WTC11 (cell line): ENCODE data around the gene LONP2. TPM values are rescaled to one million over a fixed set of nuclear protein-coding genes. Genes with fewer than 3 reads are reported as not detected.
A peak's percentile ranks its signal among the peaks of the same experiment; 100 is the strongest.

Experiments used
- ATAC-seq: fragments of 200-7000 bp; cut with Tn5 transposase; 2 replicates; pipeline ENCODE4 v1.10.0; 2021; ENCODE audit warnings: mild to moderate bottlenecking, moderate library complexity
- CTCF ChIA-PET: fragments of 300-600 bp; sonication (Branson Sonifier 250); formaldehyde crosslinking; loops from one replicate; lab custom pipeline; 2021; ENCODE audit warnings: antibody characterized with exemption; lab: Charles Lee
- POLR2A ChIA-PET: fragments of 350-600 bp; sonication (Branson Sonifier 250); formaldehyde crosslinking; loops from one replicate; lab custom pipeline; 2021; ENCODE audit warnings: antibody characterized with exemption; lab: Charles Lee
- DNase-seq: peaks from one replicate; pipeline ENCODE4 v3.0.0; 2021; ENCODE audit warnings: low spot score
- H3K27ac Mint-ChIP-seq: 2 replicates; pipeline ENCODE4 v1.8.0; 2021; ENCODE audit warnings: mixed read lengths
- H3K27me3 Mint-ChIP-seq: 2 replicates; pipeline ENCODE4 v1.8.0; 2021; ENCODE audit warnings: low read depth, mild to moderate bottlenecking, moderate library complexity, mixed read lengths
- H3K36me3 Mint-ChIP-seq: 2 replicates; pipeline ENCODE4 v1.8.0; 2021; ENCODE audit warnings: mixed read lengths
- H3K4me1 Mint-ChIP-seq: 2 replicates; pipeline ENCODE4 v1.8.0; 2022; ENCODE audit warnings: mixed read lengths
- H3K4me3 Mint-ChIP-seq: 2 replicates; pipeline ENCODE4 v1.8.0; 2021; ENCODE audit warnings: mild to moderate bottlenecking, moderate library complexity, mixed read lengths
- H3K9me3 Mint-ChIP-seq: 2 replicates; pipeline ENCODE4 v1.8.0; 2021; ENCODE audit warnings: mixed read lengths
- AR ChIP-seq: fragments of 250-450 bp; sonication (Bioruptor Pico); IDR thresholded peaks from 2 replicates; pipeline ENCODE4 v1.9.0; 2021; ENCODE audit warnings: mild to moderate bottlenecking
- CREB1 ChIP-seq: sonication (generic); formaldehyde crosslinking; IDR thresholded peaks from 2 replicates; pipeline ENCODE4 v1.8.0; 2023; ENCODE audit warnings: mild to moderate bottlenecking, missing genetic modification reagents
- CREM ChIP-seq: sonication (generic); formaldehyde crosslinking; IDR thresholded peaks from 2 replicates; pipeline ENCODE4 v1.8.1; 2022; ENCODE audit warnings: mild to moderate bottlenecking, missing genetic modification reagents, moderate library complexity
- ELF4 ChIP-seq: sonication (generic); formaldehyde crosslinking; IDR thresholded peaks from 2 replicates; pipeline ENCODE4 v1.8.1; 2022; ENCODE audit warnings: low read depth, mild to moderate bottlenecking, moderate library complexity, missing genetic modification reagents
- ERG ChIP-seq: fragments of 250-450 bp; sonication (Bioruptor Pico); IDR thresholded peaks from 2 replicates; pipeline ENCODE4 v1.8.0; 2021; ENCODE audit warnings: mild to moderate bottlenecking
- GABPB1 ChIP-seq: sonication (generic); formaldehyde crosslinking; IDR thresholded peaks from 2 replicates; pipeline ENCODE4 v1.8.1; 2023; ENCODE audit warnings: mild to moderate bottlenecking, missing genetic modification reagents
- GRHL2 ChIP-seq: fragments of 250-450 bp; sonication (Bioruptor Pico); IDR thresholded peaks from 2 replicates; pipeline ENCODE4 v1.8.0; 2022; ENCODE audit warnings: mild to moderate bottlenecking, moderate library complexity; ENCODE audit not compliant: insufficient replicate concordance, severe bottlenecking
- GTF2I ChIP-seq: fragments of 250-450 bp; sonication (Bioruptor Pico); conservative IDR thresholded peaks from 2 replicates; pipeline ENCODE4 v1.4.0; 2021; ENCODE audit warnings: mild to moderate bottlenecking
- IRF2 ChIP-seq: sonication (generic); formaldehyde crosslinking; IDR thresholded peaks from 2 replicates; pipeline ENCODE4 v1.8.0; 2022; ENCODE audit warnings: low read depth, missing genetic modification reagents, borderline replicate concordance
- KAT7 ChIP-seq: sonication (generic); formaldehyde crosslinking; IDR thresholded peaks from 2 replicates; pipeline ENCODE4 v1.8.1; 2023; ENCODE audit warnings: missing genetic modification reagents, mild to moderate bottlenecking, borderline replicate concordance
- NR2C2 ChIP-seq: sonication (generic); formaldehyde crosslinking; IDR thresholded peaks from 2 replicates; pipeline ENCODE4 v1.8.0; 2022; ENCODE audit warnings: mild to moderate bottlenecking, missing genetic modification reagents
- PRRX2 ChIP-seq: fragments of 250-450 bp; sonication (Bioruptor Pico); IDR thresholded peaks from 2 replicates; pipeline ENCODE4 v1.8.0; 2021; ENCODE audit warnings: mild to moderate bottlenecking
- RELA ChIP-seq: sonication (generic); formaldehyde crosslinking; IDR thresholded peaks from 2 replicates; pipeline ENCODE4 v1.8.1; 2022; ENCODE audit warnings: missing genetic modification reagents, mild to moderate bottlenecking, borderline replicate concordance
- SOX15 ChIP-seq: fragments of 250-450 bp; sonication (Bioruptor Pico); IDR thresholded peaks from 2 replicates; pipeline ENCODE4 v1.9.0; 2021; ENCODE audit warnings: mild to moderate bottlenecking
- SP1 ChIP-seq: sonication (generic); formaldehyde crosslinking; conservative IDR thresholded peaks from 2 replicates; pipeline ENCODE4 v1.8.1; 2022; ENCODE audit warnings: missing genetic modification reagents
- TCF7 ChIP-seq: sonication (generic); formaldehyde crosslinking; IDR thresholded peaks from 2 replicates; pipeline ENCODE4 v1.8.0; 2022; ENCODE audit warnings: mild to moderate bottlenecking, low read depth, missing genetic modification reagents, moderate library complexity
- TEAD1 ChIP-seq: sonication (generic); formaldehyde crosslinking; IDR thresholded peaks from 2 replicates; pipeline ENCODE4 v1.8.0; 2022; ENCODE audit warnings: mild to moderate bottlenecking, missing genetic modification reagents
- USF2 ChIP-seq: sonication (generic); formaldehyde crosslinking; IDR thresholded peaks from 2 replicates; pipeline ENCODE4 v1.8.1; 2023; ENCODE audit warnings: mild to moderate bottlenecking, missing genetic modification reagents, moderate library complexity
- ZBTB43 ChIP-seq: sonication (generic); formaldehyde crosslinking; IDR thresholded peaks from 2 replicates; pipeline ENCODE4 v1.8.1; 2023; ENCODE audit warnings: mild to moderate bottlenecking, missing genetic modification reagents
- ZNF121 ChIP-seq: sonication (generic); formaldehyde crosslinking; IDR thresholded peaks from 2 replicates; pipeline ENCODE4 v1.8.0; 2023; ENCODE audit warnings: missing genetic modification reagents
- ZNF423 ChIP-seq: fragments of 250-450 bp; sonication (Bioruptor Pico); IDR thresholded peaks from 2 replicates; pipeline ENCODE4 v2.1.2; 2022; ENCODE audit warnings: mild to moderate bottlenecking, moderate library complexity
- total RNA-seq: library from RNA; stranded (reverse); gene quantifications from 3 replicates; pipeline ENCODE4 v1.2.3, GENCODE V29; 2021

Gene LONP2
- total RNA-seq, 1 experiment from 2014 or later: 28.4 TPM

- Mint-ChIP-seq H3K9me3 (no peaks in the 10 kb centered on the region), H3K4me1 (peaks cover 28% of the 10 kb centered on the region), H3K4me3 (0 out of 2 replicates have a peak overlapping the region, but pooled peaks have one; percentile 16), H3K27me3 (no peaks in the 10 kb centered on the region), H3K36me3 (0 out of 2 replicates have a peak, but pooled peaks cover 2% of the 10 kb centered on the region), H3K27ac (no peak overlapping the region)
- TF ChIP-seq ZBTB43 (CRISPR knock-in tag) (no peak), CREB1 (CRISPR knock-in tag) (no peak), USF2 (no peak), SOX15 (CRISPR knock-in tag) (no peak), CREM (CRISPR knock-in tag) (no peak), ELF4 (CRISPR knock-in tag) (no peak)
- ChIA-PET POLR2A (no interaction called here), CTCF (interaction anchor here (1.3 kb wide), 1 partner anchor 236 kb away, joined by 3 read pairs; no protein-coding TSS in a partner anchor)
- DNase-seq: no peak
- no peak for ATAC-seq
Measured at GRCh38 chr16:48386559-48387312, 142.6 kb downstream of the LONP2 start.

GRCh38 chr16:48392407-48392806 lies 148.3 kb downstream of the LONP2 start:
- TF ChIP-seq IRF2 (CRISPR knock-in tag): no peak
- TF ChIP-seq NR2C2 (CRISPR knock-in tag): no peak
- no peak for TF ChIP-seq ZNF121 (CRISPR knock-in tag)
- no peak for TF ChIP-seq ZNF423 (CRISPR knock-in tag)
- Mint-ChIP-seq H3K9me3 (0 out of 2 replicates have a peak, but pooled peaks cover 4% of the 10 kb centered on the region), H3K36me3 (no peaks in the 10 kb centered on the region), H3K4me1 (peaks cover 8% of the 10 kb centered on the region), H3K4me3 (no peak overlapping the region), H3K27me3 (no peaks in the 10 kb centered on the region), H3K27ac (no peak overlapping the region)
- ATAC-seq (no peak), DNase-seq (no peak)
- POLR2A ChIA-PET: no interaction called here
- CTCF ChIA-PET: no interaction called here

- ATAC-seq (no peak), DNase-seq (no peak)
- Mint-ChIP-seq H3K4me1 (peaks cover 4% of the 10 kb centered on the region), H3K4me3 (no peak overlapping the region), H3K36me3 (no peaks in the 10 kb centered on the region), H3K27ac (no peak overlapping the region), H3K27me3 (no peaks in the 10 kb centered on the region), H3K9me3 (0 out of 2 replicates have a peak, but pooled peaks cover 4% of the 10 kb centered on the region)
- TF ChIP-seq TEAD1 (CRISPR knock-in tag): no peak
- peak; percentile 78 for TF ChIP-seq GABPB1 (CRISPR knock-in tag)
- TF ChIP-seq SP1 (CRISPR knock-in tag): no peak
- ChIA-PET CTCF (interaction anchor here (0.8 to 1.7 kb wide), 2 partner anchors 133 to 230 kb away, joined by 4 read pairs; no protein-coding TSS in a partner anchor), POLR2A (interaction anchor here (0.6 to 1.2 kb wide), 2 partner anchors 8 to 21 kb away, joined by 4 to 5 read pairs; partner anchors contain the start of gene SIAH1)
Measured at GRCh38 chr16:48393485-48394354, 149.6 kb downstream of the LONP2 start.

GRCh38 chr16:48394355-48394703 lies 150.2 kb downstream of the LONP2 start:
- ChIA-PET CTCF (interaction anchor here (0.8 to 1.7 kb wide), 2 partner anchors 132 to 229 kb away, joined by 4 read pairs; no protein-coding TSS in a partner anchor), POLR2A (interaction anchor here (1.2 kb wide), 1 partner anchor 9 kb away, joined by 4 read pairs; the partner anchor contains the start of gene SIAH1)
- peaks cover 4% of the 10 kb centered on the region for H3K4me1 Mint-ChIP-seq
- no peak overlapping the region for H3K27ac Mint-ChIP-seq
- no peak overlapping the region for H3K4me3 Mint-ChIP-seq
- ATAC-seq (no peak), DNase-seq (no peak)
- no peaks in the 10 kb centered on the region for H3K27me3 Mint-ChIP-seq
- no peak for TF ChIP-seq TCF7
- TF ChIP-seq TEAD1 (CRISPR knock-in tag): no peak
- no peak for TF ChIP-seq PRRX2
- TF ChIP-seq ERG (CRISPR knock-in tag): no peak
- TF ChIP-seq GRHL2: no peak
- no peak for TF ChIP-seq KAT7 (CRISPR knock-in tag)
- TF ChIP-seq AR (CRISPR knock-in tag): no peak
- TF ChIP-seq RELA (CRISPR knock-in tag): no peak
- no peak for TF ChIP-seq GTF2I (CRISPR knock-in tag)
- TF ChIP-seq, all 79 proteins: peak for 0
- no peaks in the 10 kb centered on the region for H3K36me3 Mint-ChIP-seq
- H3K9me3 Mint-ChIP-seq: 0 out of 2 replicates have a peak, but pooled peaks cover 4% of the 10 kb centered on the region
